ENCODE results near the gene RBPMS2. TPM values are rescaled to one million over a fixed set of nuclear protein-coding genes. Genes with fewer than 3 reads are reported as not detected.
"Not testable (repeated sequence)": the region's sequence is repeated elsewhere in the genome, so short reads cannot be mapped to it uniquely, and the experiment has no call there.

RBPMS2 gene
- 0.06 TPM in 1 of 2 replicates, not detected in the other for total RNA-seq (2014; rRNA removed; shearing (Covaris generic))

GRCh38 chr15:64775551-64776401 lies at the start of gene RBPMS2:
Gene RBPMS2 (minus strand): TSS chr15:64775589. CDS start chr15:64775319, 270 bp downstream.
- DNase-seq (ENCODE audit: low read depth): peak; percentile 17

GRCh38 chr15:64824929-64825430 lies 49.6 kb upstream of the RBPMS2 start:
- DNase-seq (ENCODE audit: low read depth): peak; percentile 24

GRCh38 chr15:64816452-64816851 lies 41.1 kb upstream of the RBPMS2 start:
- no peak for DNase-seq (ENCODE audit: low read depth)

GRCh38 chr15:64814965-64815364 lies 39.6 kb upstream of the RBPMS2 start:
- not testable (repeated sequence) for DNase-seq (ENCODE audit: low read depth)

GRCh38 chr15:64814283-64814682 lies 38.9 kb upstream of the RBPMS2 start:
- DNase-seq (ENCODE audit: low read depth): not testable (repeated sequence)

- peak; percentile 40 for DNase-seq (ENCODE audit: low read depth)
Measured at GRCh38 chr15:64813075-64813474, 37.7 kb upstream of the RBPMS2 start.

- no peak for DNase-seq (ENCODE audit: low read depth)
Measured at GRCh38 chr15:64810497-64811326, 35.3 kb upstream of the RBPMS2 start.

- DNase-seq (ENCODE audit: low read depth): peak; percentile 76
Measured at GRCh38 chr15:64809649-64810496, 34.5 kb upstream of the RBPMS2 start.

GRCh38 chr15:64808785-64809453 lies 33.5 kb upstream of the RBPMS2 start:
- DNase-seq (ENCODE audit: low read depth): no peak

- no peak for DNase-seq (ENCODE audit: low read depth)
Measured at GRCh38 chr15:64807751-64808222, 32.4 kb upstream of the RBPMS2 start.

- DNase-seq (ENCODE audit: low read depth): no peak
Measured at GRCh38 chr15:64807051-64807749, 31.8 kb upstream of the RBPMS2 start.

- no peak for DNase-seq (ENCODE audit: low read depth)
Measured at GRCh38 chr15:64806509-64806908, 31.1 kb upstream of the RBPMS2 start.

- no peak for DNase-seq (ENCODE audit: low read depth)
Measured at GRCh38 chr15:64804619-64805018, 29.2 kb upstream of the RBPMS2 start.

GRCh38 chr15:64803526-64803925 lies 28.1 kb upstream of the RBPMS2 start:
- no peak for DNase-seq (ENCODE audit: low read depth)

GRCh38 chr15:64800476-64800875 lies 25.1 kb upstream of the RBPMS2 start:
- no peak for DNase-seq (ENCODE audit: low read depth)

- DNase-seq (ENCODE audit: low read depth): not testable (repeated sequence)
Measured at GRCh38 chr15:64798905-64799304, 23.5 kb upstream of the RBPMS2 start.

GRCh38 chr15:64795921-64796320 lies 20.5 kb upstream of the RBPMS2 start:
- not testable (repeated sequence) for DNase-seq (ENCODE audit: low read depth)

- DNase-seq (ENCODE audit: low read depth): not testable (repeated sequence)
Measured at GRCh38 chr15:64795299-64795698, 19.9 kb upstream of the RBPMS2 start.

- no peak for DNase-seq (ENCODE audit: low read depth)
Measured at GRCh38 chr15:64792282-64792681, 16.9 kb upstream of the RBPMS2 start.

- no peak for DNase-seq (ENCODE audit: low read depth)
Measured at GRCh38 chr15:64791401-64791800, 16.0 kb upstream of the RBPMS2 start.

Data from Daoy (cell line).